WERI-Rb-1 (cell line): ENCODE measurements around the gene IPPK.

Experiments used
- DNase-seq: peaks from one replicate; pipeline ENCODE4 v3.0.0-alpha.2; 2020
- H3K27ac ChIP-seq: fragments of 250-450 bp; sonication (Bioruptor Pico); 2 replicates; pipeline ENCODE4 v1.5.1; 2020; ENCODE audit warnings: mild to moderate bottlenecking, moderate library complexity
- H3K27me3 ChIP-seq: fragments of 250-450 bp; sonication (Bioruptor Pico); 2 replicates; pipeline ENCODE4 v1.5.1; 2021; ENCODE audit warnings: mild to moderate bottlenecking, low read depth, moderate library complexity; ENCODE audit not compliant: insufficient read depth, severe bottlenecking
- H3K36me3 ChIP-seq: fragments of 250-450 bp; sonication (Bioruptor Pico); 2 replicates; pipeline ENCODE4 v1.5.1; 2020; ENCODE audit warnings: mild to moderate bottlenecking, moderate library complexity
- H3K4me3 ChIP-seq: 2 replicates; pipeline ENCODE4 v1.5.1; 2011; ENCODE audit warnings: low read depth, mild to moderate bottlenecking, control low read depth, low read length
- H3K9me3 ChIP-seq: fragments of 250-450 bp; sonication (Bioruptor Pico); 2 replicates; pipeline ENCODE4 v1.5.1; 2021; ENCODE audit warnings: mild to moderate bottlenecking, moderate library complexity; ENCODE audit not compliant: severe bottlenecking
- TF ChIP-seq, protein P1 (sequence below): IDR thresholded peaks from 2 replicates; pipeline ENCODE4 v1.5.1; 2011; ENCODE audit warnings: low read depth, mild to moderate bottlenecking, control low read depth, inconsistent platforms, low read length

The IPPK gene

GRCh38 chr9:92712767-92713166 lies 42.8 kb upstream of the IPPK start:
- DNase-seq: no peak
- no peak overlapping the region for H3K4me3 ChIP-seq
- H3K9me3 ChIP-seq: no peaks in the 10 kb centered on the region
- no peaks in the 10 kb centered on the region for H3K27me3 ChIP-seq
- TF ChIP-seq, protein P1, sequence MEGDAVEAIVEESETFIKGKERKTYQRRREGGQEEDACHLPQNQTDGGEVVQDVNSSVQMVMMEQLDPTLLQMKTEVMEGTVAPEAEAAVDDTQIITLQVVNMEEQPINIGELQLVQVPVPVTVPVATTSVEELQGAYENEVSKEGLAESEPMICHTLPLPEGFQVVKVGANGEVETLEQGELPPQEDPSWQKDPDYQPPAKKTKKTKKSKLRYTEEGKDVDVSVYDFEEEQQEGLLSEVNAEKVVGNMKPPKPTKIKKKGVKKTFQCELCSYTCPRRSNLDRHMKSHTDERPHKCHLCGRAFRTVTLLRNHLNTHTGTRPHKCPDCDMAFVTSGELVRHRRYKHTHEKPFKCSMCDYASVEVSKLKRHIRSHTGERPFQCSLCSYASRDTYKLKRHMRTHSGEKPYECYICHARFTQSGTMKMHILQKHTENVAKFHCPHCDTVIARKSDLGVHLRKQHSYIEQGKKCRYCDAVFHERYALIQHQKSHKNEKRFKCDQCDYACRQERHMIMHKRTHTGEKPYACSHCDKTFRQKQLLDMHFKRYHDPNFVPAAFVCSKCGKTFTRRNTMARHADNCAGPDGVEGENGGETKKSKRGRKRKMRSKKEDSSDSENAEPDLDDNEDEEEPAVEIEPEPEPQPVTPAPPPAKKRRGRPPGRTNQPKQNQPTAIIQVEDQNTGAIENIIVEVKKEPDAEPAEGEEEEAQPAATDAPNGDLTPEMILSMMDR: no peak
- no peak overlapping the region for H3K27ac ChIP-seq
- H3K36me3 ChIP-seq: peaks cover 76% of the 10 kb centered on the region

DNA sequence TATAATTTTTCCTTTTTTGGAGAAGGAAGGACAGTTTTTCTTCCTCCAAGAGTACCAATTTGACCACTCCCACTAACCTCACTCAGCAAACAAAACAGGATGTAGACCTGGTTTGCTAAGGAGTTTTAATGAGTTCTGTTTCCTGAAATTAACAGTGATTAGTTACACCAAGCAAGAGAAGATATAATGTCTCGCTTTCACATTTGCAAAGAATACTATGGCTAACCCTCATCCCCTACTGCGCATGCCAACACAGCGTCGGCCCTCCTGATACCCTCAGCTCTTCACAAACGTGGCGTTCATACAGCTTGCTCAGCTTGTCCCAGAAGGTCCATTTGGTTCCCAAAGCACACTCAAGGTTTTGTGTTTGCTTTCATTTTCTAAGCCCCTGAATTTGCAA lies 41.9 kb upstream of the IPPK start:
- no peak overlapping the region for H3K4me3 ChIP-seq
- peaks cover 66% of the 10 kb centered on the region for H3K36me3 ChIP-seq
- no peaks in the 10 kb centered on the region for H3K27me3 ChIP-seq
- no peak overlapping the region for H3K27ac ChIP-seq
- TF ChIP-seq, protein P1: no peak
- no peaks in the 10 kb centered on the region for H3K9me3 ChIP-seq
- no peak for DNase-seq

GRCh38 chr9:92711146-92711545 lies 41.2 kb upstream of the IPPK start:
- H3K4me3 ChIP-seq: no peak overlapping the region
- no peaks in the 10 kb centered on the region for H3K27me3 ChIP-seq
- no peaks in the 10 kb centered on the region for H3K9me3 ChIP-seq
- peaks cover 59% of the 10 kb centered on the region for H3K36me3 ChIP-seq
- H3K27ac ChIP-seq: no peak overlapping the region
- DNase-seq: no peak
- TF ChIP-seq, protein P1: no peak

- H3K27ac ChIP-seq: no peak overlapping the region
Observed at GRCh38 chr9:92710368-92710767, 40.4 kb upstream of the IPPK start.

DNA sequence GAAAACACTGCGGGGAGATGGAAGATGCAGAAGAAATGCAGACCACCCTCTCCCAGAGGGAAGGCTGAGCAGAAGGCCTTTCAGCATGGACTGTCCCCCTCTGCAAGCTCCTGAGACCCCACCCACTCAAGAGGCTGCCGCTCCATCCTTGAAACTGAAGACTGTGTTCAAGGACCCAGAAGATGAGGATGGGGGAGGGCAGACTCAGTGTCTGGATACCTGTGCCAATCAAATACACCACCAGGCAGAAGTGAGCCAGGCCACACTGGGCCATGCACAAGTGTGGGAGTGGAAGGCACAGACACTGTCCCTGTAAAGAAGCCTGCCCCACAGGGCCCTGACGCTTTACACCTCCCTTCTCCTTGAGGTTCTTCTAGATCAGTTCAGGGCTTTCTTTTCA lies 40.0 kb upstream of the IPPK start:
- TF ChIP-seq, protein P1: no peak
- Histone ChIP-seq H3K27ac (no peak overlapping the region), H3K36me3 (peaks cover 47% of the 10 kb centered on the region), H3K27me3 (no peaks in the 10 kb centered on the region), H3K4me3 (no peak overlapping the region), H3K9me3 (no peaks in the 10 kb centered on the region)
- DNase-seq: no peak

More at GRCh38 chr9:92710368-92710767, 40.4 kb upstream of the IPPK start:
- H3K27me3 ChIP-seq: no peaks in the 10 kb centered on the region
- DNase-seq: no peak
- TF ChIP-seq, protein P1: no peak
- no peaks in the 10 kb centered on the region for H3K9me3 ChIP-seq
- H3K36me3 ChIP-seq: peaks cover 52% of the 10 kb centered on the region
- H3K4me3 ChIP-seq: no peak overlapping the region

GRCh38 chr9:92709240-92709639 lies 39.3 kb upstream of the IPPK start:
- Histone ChIP-seq H3K4me3 (no peak overlapping the region), H3K27me3 (no peaks in the 10 kb centered on the region), H3K9me3 (no peaks in the 10 kb centered on the region), H3K27ac (no peak overlapping the region), H3K36me3 (peaks cover 40% of the 10 kb centered on the region)
- TF ChIP-seq, protein P1: no peak
- no peak for DNase-seq
